Smooth muscle cell (in vitro differentiated cells): ENCODE data around the gene TSR2. TPM values are rescaled to one million over a fixed set of nuclear protein-coding genes. Genes with fewer than 3 reads are reported as not detected.

Experiments used
- DNase-seq: peaks from one replicate; lab custom pipeline; 2025; ENCODE audit not compliant: unreplicated experiment; lab: John Stamatoyannopoulos, UW
- H2AFZ ChIP-seq: fragments of 200-600 bp; sonication (generic); 2 replicates; pipeline ENCODE4 v1.6.0; 2016; ENCODE audit warnings: antibody characterized with exemption, low read depth, mild to moderate bottlenecking
- H3F3A ChIP-seq: fragments of 200-600 bp; sonication (generic); 2 replicates; pipeline ENCODE4 v1.6.0; 2017; ENCODE audit warnings: antibody characterized with exemption, low read depth
- H3K27ac ChIP-seq: fragments of 200-600 bp; sonication (generic); 2 replicates; pipeline ENCODE4 v1.5.1; 2016; ENCODE audit warnings: low read depth, mild to moderate bottlenecking
- H3K27me3 ChIP-seq: fragments of 200-600 bp; sonication (generic); 2 replicates; pipeline ENCODE4 v1.6.1; 2016; ENCODE audit warnings: low read depth, mild to moderate bottlenecking
- H3K36me3 ChIP-seq: fragments of 200-600 bp; sonication (generic); 2 replicates; pipeline ENCODE4 v1.5.1; 2016; ENCODE audit warnings: low read depth
- H3K4me1 ChIP-seq: fragments of 200-600 bp; sonication (generic); 2 replicates; pipeline ENCODE4 v1.5.1; 2016; ENCODE audit warnings: low read depth
- H3K4me2 ChIP-seq: fragments of 200-600 bp; sonication (generic); 2 replicates; pipeline ENCODE4 v1.6.0; 2016; ENCODE audit warnings: mild to moderate bottlenecking
- H3K4me3 ChIP-seq: fragments of 200-600 bp; sonication (generic); 2 replicates; pipeline ENCODE4 v1.5.1; 2016; ENCODE audit warnings: mild to moderate bottlenecking
- H3K79me2 ChIP-seq: fragments of 200-600 bp; sonication (generic); 2 replicates; pipeline ENCODE4 v1.6.0; 2016; ENCODE audit warnings: low read depth, mild to moderate bottlenecking
- H3K9ac ChIP-seq: fragments of 200-600 bp; sonication (generic); 2 replicates; pipeline ENCODE4 v1.6.0; 2016; ENCODE audit warnings: low read depth
- H3K9me3 ChIP-seq: fragments of 200-600 bp; sonication (generic); replicated peaks from 2 replicates; pipeline ENCODE4 v1.5.1; 2016; ENCODE audit warnings: low read depth
- H4K20me1 ChIP-seq: fragments of 200-600 bp; sonication (generic); 2 replicates; pipeline ENCODE4 v1.6.0; 2016; ENCODE audit warnings: low read depth
- CTCF ChIP-seq: fragments of 200-600 bp; sonication (generic); IDR thresholded peaks from 2 replicates; pipeline ENCODE4 v1.5.1; 2017; ENCODE audit warnings: borderline replicate concordance, mild to moderate bottlenecking, antibody characterized with exemption; ENCODE audit not compliant: insufficient read depth, poor library complexity, severe bottlenecking
- WGBS: methylation state at CpG from one replicate; pipeline ENCODE4 v1.1.7; 2016; ENCODE audit warnings: low lambda C conversion rate; 5-methylcytosine and 5-hydroxymethylcytosine counted together
- polyA plus RNA-seq: library from polyadenylated mRNA; unstranded; fragments of >200 nt; fragmentation: Nextera tagmentation; extraction: Ambion mirVana; gene quantifications from 2 replicates; pipeline ENCODE4 v1.2.1, GENCODE V29; 2016
- total RNA-seq: library from RNA; depleted of rRNA; stranded (reverse); fragments of >200 nt; gene quantifications from 2 replicates; pipeline ENCODE4 v1.2.3, GENCODE V29; 2014

Gene TSR2
- total and polyA plus RNA-seq, 2 experiments from 2014 or later: 9.7 to 40.0 TPM

- Histone ChIP-seq H2AFZ (no peak overlapping the region), H3K4me1 (no peaks in the 10 kb centered on the region), H3K36me3 (no peaks in the 10 kb centered on the region), H3K27ac (no peak overlapping the region), H3K4me3 (no peak overlapping the region), H3K4me2 (no peak overlapping the region), H3K27me3 (no peaks in the 10 kb centered on the region), H3F3A (no peaks in the 10 kb centered on the region), H3K9me3 (no peaks in the 10 kb centered on the region), H3K79me2 (no peaks in the 10 kb centered on the region), H3K9ac (no peak overlapping the region), H4K20me1 (no peaks in the 10 kb centered on the region)
- WGBS: 62% methylated on average over 2 of the region's 2 CpGs
- no peak for DNase-seq
- no peak for TF ChIP-seq CTCF
These were observed 12.7 kb downstream of the TSR2 start for GRCh38 chrX:54452920-54453319.

GRCh38 chrX:54470054-54470760 is 30.0 kb downstream of the TSR2 start:
- Histone ChIP-seq H3K79me2 (peaks cover 4% of the 10 kb centered on the region), H2AFZ (no peak overlapping the region), H3K9me3 (no peaks in the 10 kb centered on the region), H3K27me3 (no peaks in the 10 kb centered on the region), H4K20me1 (peaks cover 8% of the 10 kb centered on the region), H3K4me3 (no peak overlapping the region), H3K4me2 (no peak overlapping the region), H3K9ac (no peak overlapping the region), H3K36me3 (no peaks in the 10 kb centered on the region), H3K4me1 (no peaks in the 10 kb centered on the region), H3K27ac (no peak overlapping the region), H3F3A (no peaks in the 10 kb centered on the region)
- no peak for DNase-seq
- WGBS: 92% methylated on average over 17 of the region's 21 CpGs
- no peak for TF ChIP-seq CTCF

GRCh38 chrX:54473993-54474859 is 34.0 kb downstream of the TSR2 start:
- H3K4me1 ChIP-seq: no peaks in the 10 kb centered on the region
- no peaks in the 10 kb centered on the region for H3K27me3 ChIP-seq
- H3F3A ChIP-seq: no peaks in the 10 kb centered on the region
- DNase-seq: no peak
- TF ChIP-seq CTCF: no peak
- WGBS: 84% methylated on average over 10 of the region's 10 CpGs
- no peak overlapping the region for H3K4me3 ChIP-seq
- H3K79me2 ChIP-seq: peaks cover 41% of the 10 kb centered on the region
- no peaks in the 10 kb centered on the region for H3K36me3 ChIP-seq
- no peak overlapping the region for H3K27ac ChIP-seq
- no peak overlapping the region for H3K4me2 ChIP-seq
- H2AFZ ChIP-seq: no peak overlapping the region
- H3K9me3 ChIP-seq: no peaks in the 10 kb centered on the region
- H4K20me1 ChIP-seq: peaks cover 8% of the 10 kb centered on the region
- H3K9ac ChIP-seq: no peak overlapping the region
